Measurements from ENCODE around the gene LOXHD1. TPM values are rescaled to one million over a fixed set of nuclear protein-coding genes. Genes with fewer than 3 reads are reported as not detected.

Gene LOXHD1
- total RNA-seq, 1 donor, result not detected

- no peak for TF ChIP-seq CTCF (IDR thresholded peaks at IDR 0.05; ENCODE audit: insufficient read depth, low read length)
- H3K4me3 ChIP-seq (ENCODE audit: low read depth, low read length), result no peak overlapping the region
- no peak for DNase-seq (ENCODE audit: low read depth)
These were observed 26.9 kb downstream of the LOXHD1 start for GRCh38 chr18:46630160-46630559.

GRCh38 chr18:46629361-46629760 is 27.7 kb downstream of the LOXHD1 start:
- TF ChIP-seq CTCF (IDR thresholded peaks at IDR 0.05; ENCODE audit: insufficient read depth, low read length), result no peak
- no peak for DNase-seq (ENCODE audit: low read depth)
- H3K4me3 ChIP-seq (ENCODE audit: low read depth, low read length), result no peak overlapping the region

- TF ChIP-seq CTCF (IDR thresholded peaks at IDR 0.05; ENCODE audit: insufficient read depth, low read length), result no peak
- H3K4me3 ChIP-seq (ENCODE audit: low read depth, low read length), result no peak overlapping the region
- no peak for DNase-seq (ENCODE audit: low read depth)
These were observed 28.8 kb downstream of the LOXHD1 start for GRCh38 chr18:46628206-46628605.

GRCh38 chr18:46627136-46627535 is 29.9 kb downstream of the LOXHD1 start:
- no peak for TF ChIP-seq CTCF (IDR thresholded peaks at IDR 0.05; ENCODE audit: insufficient read depth, low read length)
- no peak for DNase-seq (ENCODE audit: low read depth)
- no peak overlapping the region for H3K4me3 ChIP-seq (ENCODE audit: low read depth, low read length)

- H3K4me3 ChIP-seq (ENCODE audit: low read depth, low read length), result no peak overlapping the region
- DNase-seq (ENCODE audit: low read depth), result no peak
- no peak for TF ChIP-seq CTCF (IDR thresholded peaks at IDR 0.05; ENCODE audit: insufficient read depth, low read length)
These were observed 32.0 kb downstream of the LOXHD1 start for GRCh38 chr18:46625069-46625468.

- no peak for DNase-seq (ENCODE audit: low read depth)
- no peak for TF ChIP-seq CTCF (IDR thresholded peaks at IDR 0.05; ENCODE audit: insufficient read depth, low read length)
These were observed 32.9 kb downstream of the LOXHD1 start for GRCh38 chr18:46624127-46624526.

GRCh38 chr18:46623541-46623940 is 33.5 kb downstream of the LOXHD1 start:
- no peak for DNase-seq (ENCODE audit: low read depth)
- no peak for TF ChIP-seq CTCF (IDR thresholded peaks at IDR 0.05; ENCODE audit: insufficient read depth, low read length)

More at GRCh38 chr18:46624127-46624526, 32.9 kb downstream of the LOXHD1 start:
- no peak overlapping the region for H3K4me3 ChIP-seq (ENCODE audit: low read depth, low read length)

More at GRCh38 chr18:46623541-46623940, 33.5 kb downstream of the LOXHD1 start:
- H3K4me3 ChIP-seq (ENCODE audit: low read depth, low read length), result no peak overlapping the region
